ENCODE results near the gene DNAJC27. TPM values are rescaled to one million over a fixed set of nuclear protein-coding genes. Genes with fewer than 3 reads are reported as not detected.
A peak's percentile ranks its signal among the peaks of the same experiment; 100 is the strongest.

Gene DNAJC27
- total and polyA plus RNA-seq, 2 of the 13 experiments (the other 11 are each of a cell fraction or from before 2014, with no cell fraction given), result 3.1 to 3.7 TPM

GRCh38 chr2:24919037-24919505 lies 52.7 kb downstream of the DNAJC27 start:
- H3K9me3 ChIP-seq (ENCODE audit: low read length), result no peaks in the 10 kb centered on the region
- no peak overlapping the region for H3K4me3 ChIP-seq (replicated peaks in 1 of 3; ENCODE audit: insufficient read depth in 1 of 3, low read depth in 2 of 3, low read length in 3 of 3)
- H3K27me3 ChIP-seq (ENCODE audit: control insufficient read depth in 1 of 2, insufficient read depth in 2 of 2, low read length in 2 of 2), result peaks cover 24 to 82% of the 10 kb centered on the region in 2 experiments
- BruUV-seq (replicated peaks), result no TSS peak
- FAIRE-seq (no peak), ATAC-seq (peak; percentile 15), DNase-seq (ENCODE audit: low spot score) (no peak)
- no peaks in the 10 kb centered on the region; the same call in 1 of the 2 replicates for H4K20me1 ChIP-seq (ENCODE audit: insufficient read depth, low read length)
- CTCF ChIA-PET (ENCODE audit: low intra/inter-chr PET ratio, low total read pairs), result no interaction called here
- no peak overlapping the region for H2AFZ ChIP-seq (ENCODE audit: low read length)
- in situ Hi-C loops (cut with HindIII; ENCODE audit: extremely low pct_ligation_motif_present, low pct_unique_long_range_greater_than_20kb) (no loop called here), intact Hi-C loops (cut with micrococcal nuclease; ENCODE audit: unreplicated experiment) (no loop called here)
- peak; percentile 99 for TF ChIP-seq EZH2 (conservative IDR thresholded peaks at IDR 0.05; ENCODE audit: low read depth, low read length)
- TF ChIP-seq USF2 (IDR thresholded peaks at IDR 0.05; ENCODE audit: low read depth, low read length), result no peak
- TF ChIP-seq USF2 (CRISPR knock-in tag; IDR thresholded peaks at IDR 0.05; ENCODE audit: borderline replicate concordance), result no peak
- 0 out of 2 replicates have a peak, but pooled peaks have one; percentile 22 for TF ChIP-seq ZNF430 (CRISPR knock-in tag; IDR thresholded peaks at IDR 0.05)
- no peak for TF ChIP-seq ZNF446 (CRISPR knock-in tag; IDR thresholded peaks at IDR 0.05)
- H3K79me2 ChIP-seq (ENCODE audit: insufficient read depth, low read length), result no peaks in the 10 kb centered on the region
- no peak overlapping the region for H3K9ac ChIP-seq (ENCODE audit: insufficient read depth, low read depth, low read length)
- peak overlapping the region; percentile 47; the same call in 1 of the 2 replicates for H3K4me2 ChIP-seq (ENCODE audit: low read depth, low read length)
- H3K27ac ChIP-seq (ENCODE audit: extremely low read length, insufficient read depth, low read length), result no peak overlapping the region
- peaks cover 13% of the 10 kb centered on the region for H3K4me1 ChIP-seq (ENCODE audit: insufficient read depth, low read length)
- POLR2A ChIA-PET, result no interaction called here
- WGBS (ENCODE audit: low lambda C conversion rate), result 50% methylated on average over 10 of the region's 13 CpGs
- no peaks in the 10 kb centered on the region for H3K36me3 ChIP-seq (replicated peaks in 1 of 2; ENCODE audit: control insufficient read depth in 1 of 2, insufficient read depth in 2 of 2, low read length in 2 of 2)

- Histone ChIP-seq H3K4me1 (ENCODE audit: insufficient read depth, low read length) (peaks cover 13% of the 10 kb centered on the region), H3K4me3 (replicated peaks in 1 of 3; ENCODE audit: insufficient read depth in 1 of 3, low read depth in 2 of 3, low read length in 3 of 3) (no peak overlapping the region), H3K27ac (ENCODE audit: extremely low read length, insufficient read depth, low read length) (no peak overlapping the region), H3K36me3 (replicated peaks in 1 of 2; ENCODE audit: control insufficient read depth in 1 of 2, insufficient read depth in 2 of 2, low read length in 2 of 2) (no peaks in the 10 kb centered on the region), H2AFZ (ENCODE audit: low read length) (no peak overlapping the region), H3K27me3 (ENCODE audit: control insufficient read depth in 1 of 2, insufficient read depth in 2 of 2, low read length in 2 of 2) (peaks cover 24 to 82% of the 10 kb centered on the region in 2 experiments), H3K79me2 (ENCODE audit: insufficient read depth, low read length) (no peaks in the 10 kb centered on the region), H3K4me2 (ENCODE audit: low read depth, low read length) (no peak overlapping the region), H4K20me1 (ENCODE audit: insufficient read depth, low read length) (no peaks in the 10 kb centered on the region; the same call in 1 of the 2 replicates), H3K9me3 (ENCODE audit: low read length) (no peaks in the 10 kb centered on the region), H3K9ac (ENCODE audit: insufficient read depth, low read depth, low read length) (no peak overlapping the region)
- intact Hi-C loops (cut with micrococcal nuclease; ENCODE audit: unreplicated experiment), result no loop called here
- POLR2A ChIA-PET, result no interaction called here
- WGBS (ENCODE audit: low lambda C conversion rate), result 59% methylated on average over 34 of the region's 42 CpGs
- CTCF ChIA-PET (ENCODE audit: low intra/inter-chr PET ratio, low total read pairs), result no interaction called here
- ATAC-seq (peak; percentile 4; the same call in 2 of the 3 replicates), FAIRE-seq (no peak), DNase-seq (ENCODE audit: low spot score) (no peak)
- in situ Hi-C loops (cut with HindIII; ENCODE audit: extremely low pct_ligation_motif_present, low pct_unique_long_range_greater_than_20kb), result no loop called here
- no TSS peak for BruUV-seq (replicated peaks)
- TF ChIP-seq ZNF383 (CRISPR knock-in tag; IDR thresholded peaks at IDR 0.05; ENCODE audit: borderline replicate concordance) (no peak), ATF1 (CRISPR knock-in tag; IDR thresholded peaks at IDR 0.05) (no peak), SMC3 (IDR thresholded peaks at IDR 0.05; ENCODE audit: low read length) (no peak), GZF1 (CRISPR knock-in tag; IDR thresholded peaks at IDR 0.05) (no peak), PAX8 (CRISPR knock-in tag; IDR thresholded peaks at IDR 0.05; ENCODE audit: borderline replicate concordance) (no peak), ZNF18 (CRISPR knock-in tag; IDR thresholded peaks at IDR 0.05; ENCODE audit: insufficient replicate concordance) (no peak), TRIM24 (CRISPR knock-in tag; IDR thresholded peaks at IDR 0.05) (no peak), RBM22 (optimal IDR thresholded peaks at IDR 0.05; ENCODE audit: low read length) (no peak), KDM2A (CRISPR knock-in tag; IDR thresholded peaks at IDR 0.05; ENCODE audit: borderline replicate concordance, low read depth) (no peak)
Observed at GRCh38 chr2:24918326-24919036, 53.3 kb downstream of the DNAJC27 start.
